Ishikawa (cell line): ENCODE measurements around the gene CYP24A1.

Experiments used
- CREB1 ChIP-seq: IDR thresholded peaks from 2 replicates; pipeline ENCODE4 v1.6.1; 2012; ENCODE audit warnings: low read depth
- EGR1 ChIP-seq: IDR thresholded peaks from 2 replicates; pipeline ENCODE4 v1.6.1; 2012
- EP300 ChIP-seq: IDR thresholded peaks from 2 replicates; pipeline ENCODE4 v1.6.1; 2012; ENCODE audit warnings: borderline replicate concordance
- FOXM1 ChIP-seq: IDR thresholded peaks from 2 replicates; pipeline ENCODE4 v1.6.1; 2012; ENCODE audit warnings: low read depth, borderline replicate concordance
- MAX ChIP-seq: IDR thresholded peaks from 2 replicates; pipeline ENCODE4 v1.6.1; 2012
- NFIC ChIP-seq: IDR thresholded peaks from 2 replicates; pipeline ENCODE4 v1.6.1; 2012
- RAD21 ChIP-seq: IDR thresholded peaks from 2 replicates; pipeline ENCODE4 v1.6.1; 2012; ENCODE audit warnings: low read depth
- REST ChIP-seq: IDR thresholded peaks from 2 replicates; pipeline ENCODE4 v1.6.1; 2012; ENCODE audit warnings: low read depth, mild to moderate bottlenecking
- TAF1 ChIP-seq: IDR thresholded peaks from 2 replicates; pipeline ENCODE4 v1.6.1; 2012; ENCODE audit warnings: low read depth, mild to moderate bottlenecking
- TEAD4 ChIP-seq: IDR thresholded peaks from 2 replicates; pipeline ENCODE4 v1.6.1; 2012
- USF1 ChIP-seq: IDR thresholded peaks from 2 replicates; pipeline ENCODE4 v1.6.1; 2012

- TF ChIP-seq MAX (no peak), RAD21 (no peak), EGR1 (no peak), EP300 (no peak), NFIC (no peak), CREB1 (no peak), REST (no peak), TEAD4 (no peak), USF1 (no peak), TAF1 (no peak), FOXM1 (no peak)
Measured at GRCh38 chr20:54108817-54109216, 65.0 kb downstream of the CYP24A1 start.
